Urinary bladder (tissue), 4 donors: Measurements from ENCODE around the gene FGF22. TPM values are rescaled to one million over a fixed set of nuclear protein-coding genes. Genes with fewer than 3 reads are reported as not detected.

ENCODE experiments used
- DNase-seq: peaks from one replicate; pipeline ENCODE4 v3.0.0-alpha.2; 2015; ENCODE audit errors: extremely low spot score
- H3K27ac ChIP-seq: one replicate; pipeline ENCODE4 v1.5.1; 2013; ENCODE audit warnings: low read depth, mild to moderate bottlenecking, moderate library complexity
- H3K36me3 ChIP-seq: one replicate; pipeline ENCODE4 v1.6.1; 2013; ENCODE audit warnings: mild to moderate bottlenecking, moderate library complexity; ENCODE audit not compliant: insufficient read depth
- H3K4me1 ChIP-seq: one replicate; pipeline ENCODE4 v1.6.1; 2013; ENCODE audit warnings: mild to moderate bottlenecking, moderate library complexity; ENCODE audit not compliant: insufficient read depth
- H3K4me3 ChIP-seq: one replicate; pipeline ENCODE4 v1.5.1; 2013; ENCODE audit warnings: low read depth, low read length
- WGBS: extraction: QIAGEN DNeasy Blood & Tissue Kit; methylation state at CpG from one replicate; pipeline ENCODE4 v1.1.7; 2013; 5-methylcytosine and 5-hydroxymethylcytosine counted together
- polyA plus RNA-seq: library from polyadenylated mRNA; stranded (reverse); fragments of 200-250 nt; gene quantifications from one replicate; pipeline ENCODE4 v1.2.3, GENCODE V29; 2013
- total RNA-seq: library from RNA; depleted of rRNA; stranded (reverse); fragments of >200 nt; gene quantifications from one replicate; pipeline ENCODE4 v1.2.3, GENCODE V29; 2014
- donor health status: healthy with polysubstance abuse.
- donor health status: healthy.

The FGF22 gene
- total and polyA plus RNA-seq, 2 donors = 1.6 TPM; not detected in 1

GRCh38 chr19:634975-635652, 4.6 kb upstream of the FGF22 start:
- H3K4me3 ChIP-seq = no peak overlapping the region
- no peaks in the 10 kb centered on the region for H3K36me3 ChIP-seq
- no peak overlapping the region for H3K27ac ChIP-seq
- no peak for DNase-seq
- 89% methylated on average over 16 of the region's 16 CpGs for WGBS
- H3K4me1 ChIP-seq = peaks cover 2% of the 10 kb centered on the region

DNA sequence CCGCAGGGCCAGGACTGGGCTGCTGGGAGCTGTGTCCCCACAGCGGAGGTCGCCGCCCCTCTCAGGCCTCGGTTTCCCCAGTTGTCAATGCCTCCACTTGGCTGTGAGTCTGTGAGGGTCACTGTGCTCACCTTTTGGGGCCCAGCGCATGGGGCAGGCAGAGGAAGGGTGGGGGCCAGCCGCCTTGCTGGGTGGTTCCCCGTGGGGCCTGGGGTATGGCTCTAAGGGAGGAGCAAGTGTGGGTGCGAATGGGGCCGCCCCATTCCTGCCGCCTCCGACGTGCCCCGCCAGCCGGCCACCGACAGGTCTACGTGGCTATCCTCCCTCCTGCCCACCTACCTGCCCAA, 800 bp upstream of the FGF22 start:
- 58% methylated on average over 17 of the region's 17 CpGs for WGBS
- Histone ChIP-seq H3K27ac (no peak overlapping the region), H3K4me1 (peaks cover 2% of the 10 kb centered on the region), H3K36me3 (no peaks in the 10 kb centered on the region), H3K4me3 (no peak overlapping the region)
- DNase-seq = no peak

DNA sequence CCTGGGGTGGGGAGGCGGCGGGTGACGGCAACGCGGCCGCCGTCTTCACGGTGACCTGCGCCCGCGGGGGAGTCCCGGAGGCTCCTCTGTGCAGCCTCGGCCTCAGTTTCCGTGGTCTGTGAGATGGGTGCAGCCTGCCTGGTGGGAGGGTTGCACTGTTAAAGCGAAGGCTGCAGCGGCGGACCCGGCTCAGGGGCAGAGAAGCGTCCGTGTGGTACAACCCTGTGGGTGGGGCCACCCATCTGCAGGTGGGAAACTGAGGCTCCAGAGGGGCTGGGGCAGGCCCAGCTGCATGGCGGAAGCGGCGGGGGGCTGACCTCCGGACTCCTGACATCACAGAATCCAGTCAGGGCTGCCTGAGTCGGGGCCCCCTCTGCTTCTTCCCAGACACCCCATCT, 481 bp downstream of the FGF22 start:
- H3K27ac ChIP-seq = no peak overlapping the region
- H3K4me3 ChIP-seq = peak overlapping the region; percentile 40
- H3K36me3 ChIP-seq = no peaks in the 10 kb centered on the region
- no peak for DNase-seq
- no peaks in the 10 kb centered on the region for H3K4me1 ChIP-seq
- 47% methylated on average over 25 of the region's 25 CpGs for WGBS

DNA sequence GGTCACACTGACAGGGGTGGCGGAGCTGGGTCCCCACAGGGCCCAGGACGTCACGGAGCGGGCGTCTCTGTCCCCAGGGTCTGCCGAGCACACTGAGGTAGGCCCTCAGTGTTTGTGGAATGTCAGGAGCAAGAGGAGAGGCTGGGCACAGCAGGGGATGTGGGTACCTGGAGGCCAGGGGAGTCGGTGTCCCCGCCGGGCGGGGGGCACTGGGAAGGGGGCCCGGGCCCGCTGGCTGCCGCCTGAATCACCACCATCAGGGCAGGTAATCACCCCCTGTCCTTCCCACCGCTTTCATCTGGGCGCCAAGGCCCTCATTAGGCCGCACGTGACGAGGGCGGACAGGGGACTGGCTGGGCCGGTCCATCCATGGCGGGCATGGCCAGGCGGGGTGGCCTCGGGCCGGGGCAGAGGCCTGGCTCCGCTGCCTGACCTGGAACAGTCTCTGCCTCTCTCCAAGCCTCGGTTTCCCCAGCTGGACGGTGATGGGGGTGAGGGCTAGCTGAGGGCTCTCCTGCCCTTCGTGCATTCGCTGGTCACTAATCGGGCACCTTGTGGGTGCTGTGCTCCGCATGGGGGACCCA, 1.0 kb downstream of the FGF22 start:
- Histone ChIP-seq H3K36me3 (no peaks in the 10 kb centered on the region), H3K4me1 (no peaks in the 10 kb centered on the region), H3K27ac (no peak overlapping the region), H3K4me3 (no peak overlapping the region)
- DNase-seq = no peak
- 94% methylated on average over 31 of the region's 31 CpGs for WGBS

- Histone ChIP-seq H3K36me3 (peaks cover 2% of the 10 kb centered on the region), H3K4me1 (no peaks in the 10 kb centered on the region), H3K27ac (no peak overlapping the region), H3K4me3 (no peak overlapping the region)
- DNase-seq = no peak
- 85% methylated on average over 17 of the region's 17 CpGs for WGBS
These were observed 2.0 kb downstream of the FGF22 start for GRCh38 chr19:641702-642101.

DNA sequence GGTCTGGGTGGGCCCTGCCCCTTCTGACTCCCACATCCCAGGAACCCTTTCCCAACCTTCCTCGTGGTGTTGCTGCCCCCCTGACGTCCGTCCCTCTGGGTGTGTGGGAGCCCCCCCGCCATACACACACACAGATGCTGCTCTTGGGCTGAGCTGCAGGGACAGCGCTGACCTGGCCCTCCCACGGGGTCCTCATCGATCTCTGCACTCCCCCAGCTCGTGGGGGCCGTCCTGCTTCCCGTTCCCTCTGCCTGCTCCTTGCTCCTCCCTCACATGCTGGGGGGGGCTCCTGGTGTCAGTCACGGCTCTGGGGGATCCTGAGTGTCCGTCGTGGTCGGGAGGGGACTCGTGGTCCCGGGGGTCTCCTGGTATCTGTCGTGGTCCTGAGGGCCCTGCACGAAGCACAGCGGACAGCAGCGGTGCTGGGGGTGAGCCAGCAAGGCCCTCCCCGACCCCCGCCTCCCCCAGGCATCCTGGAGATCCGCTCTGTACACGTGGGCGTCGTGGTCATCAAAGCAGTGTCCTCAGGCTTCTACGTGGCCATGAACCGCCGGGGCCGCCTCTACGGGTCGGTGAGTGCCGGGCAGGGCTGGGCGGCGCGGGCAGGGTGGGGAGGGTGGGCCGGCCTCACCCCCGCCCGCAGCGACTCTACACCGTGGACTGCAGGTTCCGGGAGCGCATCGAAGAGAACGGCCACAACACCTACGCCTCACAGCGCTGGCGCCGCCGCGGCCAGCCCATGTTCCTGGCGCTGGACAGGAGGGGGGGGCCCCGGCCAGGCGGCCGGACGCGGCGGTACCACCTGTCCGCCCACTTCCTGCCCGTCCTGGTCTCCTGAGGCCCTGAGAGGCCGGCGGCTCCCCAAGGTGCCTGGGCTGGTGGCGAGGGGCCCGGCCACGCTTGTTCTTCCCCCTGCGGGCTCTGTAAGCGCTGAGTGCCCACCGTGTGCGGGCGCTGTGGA, 3.4 kb downstream of the FGF22 start:
- no peak for DNase-seq
- no peaks in the 10 kb centered on the region for H3K4me1 ChIP-seq
- 85% methylated on average over 70 of the region's 70 CpGs for WGBS
- no peak overlapping the region for H3K27ac ChIP-seq
- peaks cover 6% of the 10 kb centered on the region for H3K36me3 ChIP-seq
- no peak overlapping the region for H3K4me3 ChIP-seq

DNA sequence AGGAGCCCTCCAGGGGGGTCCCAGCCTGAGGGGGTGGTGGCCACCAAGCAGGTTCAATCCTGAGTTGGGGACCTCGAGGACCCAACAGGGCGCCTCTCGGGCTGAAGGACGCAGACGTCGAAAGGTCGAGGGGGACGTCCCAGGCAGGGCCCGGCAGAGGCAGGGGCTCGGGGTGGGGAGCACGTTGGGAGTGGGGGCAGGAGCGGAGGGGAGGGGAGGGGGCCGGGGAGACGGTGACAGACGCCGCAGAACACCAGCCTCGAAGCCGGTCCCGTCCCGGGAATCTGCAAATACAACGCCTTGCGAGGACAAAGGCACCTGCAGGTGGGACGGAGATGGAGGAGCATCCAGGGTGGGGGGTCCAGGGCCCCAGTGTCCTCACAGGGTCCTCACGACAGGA, 4.1 kb downstream of the FGF22 start:
- H3K36me3 ChIP-seq = peaks cover 11% of the 10 kb centered on the region
- no peak overlapping the region for H3K27ac ChIP-seq
- no peak overlapping the region for H3K4me3 ChIP-seq
- no peak for DNase-seq
- H3K4me1 ChIP-seq = no peaks in the 10 kb centered on the region
- WGBS = 85% methylated on average over 24 of the region's 24 CpGs

DNA sequence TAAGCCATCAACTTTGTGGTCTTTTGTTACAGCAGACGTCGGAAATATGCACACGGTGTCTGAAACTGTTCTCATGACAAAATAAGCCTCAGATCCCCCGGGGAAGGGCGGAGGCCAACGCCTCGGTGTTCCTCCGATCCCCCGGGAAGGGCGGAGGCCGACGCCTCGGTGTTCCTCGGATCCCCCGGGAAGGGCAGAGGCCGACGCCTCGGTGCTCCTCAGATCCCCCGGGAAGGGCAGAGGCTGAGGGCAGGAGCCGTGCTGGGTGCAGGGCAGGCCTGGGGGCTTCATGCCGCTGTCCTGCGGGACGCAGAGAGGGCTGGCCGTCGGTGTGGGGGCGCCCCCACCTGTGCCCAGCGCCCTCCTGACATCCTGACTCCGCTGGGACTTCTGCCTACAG, 4.7 kb downstream of the FGF22 start:
- Histone ChIP-seq H3K4me3 (no peak overlapping the region), H3K36me3 (peaks cover 11% of the 10 kb centered on the region), H3K27ac (no peak overlapping the region), H3K4me1 (no peaks in the 10 kb centered on the region)
- no peak for DNase-seq
- 79% methylated on average over 28 of the region's 28 CpGs for WGBS

DNA sequence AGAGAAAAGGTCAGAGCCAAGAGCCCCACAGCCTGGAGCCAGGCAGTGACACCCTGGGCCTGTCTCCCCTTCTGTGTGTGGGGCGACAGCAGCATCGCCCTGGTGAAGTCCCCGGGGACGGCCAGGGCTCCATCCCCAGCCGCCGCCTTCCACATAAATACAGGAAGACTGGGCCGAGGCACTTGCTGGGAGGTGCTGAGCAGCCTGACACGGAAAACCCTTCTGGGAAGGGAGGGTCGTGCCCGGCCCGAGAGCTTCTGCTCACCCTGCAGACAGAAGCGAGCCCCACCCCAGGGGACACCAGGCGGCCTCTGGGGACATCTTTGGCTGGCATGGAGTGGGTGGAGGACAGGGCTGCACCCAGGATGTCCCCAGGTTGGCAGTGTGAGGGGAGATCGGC, 5.1 kb downstream of the FGF22 start:
- no peak for DNase-seq
- H3K4me3 ChIP-seq = no peak overlapping the region
- no peaks in the 10 kb centered on the region for H3K4me1 ChIP-seq
- peaks cover 11% of the 10 kb centered on the region for H3K36me3 ChIP-seq
- 85% methylated on average over 14 of the region's 14 CpGs for WGBS
- H3K27ac ChIP-seq = no peak overlapping the region

GRCh38 chr19:645912-646778, 6.5 kb downstream of the FGF22 start:
- peaks cover 13% of the 10 kb centered on the region for H3K36me3 ChIP-seq
- no peaks in the 10 kb centered on the region for H3K4me1 ChIP-seq
- H3K27ac ChIP-seq = no peak overlapping the region
- no peak overlapping the region for H3K4me3 ChIP-seq
- 95% methylated on average over 62 of the region's 62 CpGs for WGBS
- DNase-seq = no peak

GRCh38 chr19:646779-647565, 7.3 kb downstream of the FGF22 start:
- no peaks in the 10 kb centered on the region for H3K4me1 ChIP-seq
- WGBS = 94% methylated on average over 48 of the region's 48 CpGs
- no peak for DNase-seq
- H3K4me3 ChIP-seq = no peak overlapping the region
- no peak overlapping the region for H3K27ac ChIP-seq
- H3K36me3 ChIP-seq = peaks cover 15% of the 10 kb centered on the region

GRCh38 chr19:647566-648284, 8.0 kb downstream of the FGF22 start:
- Histone ChIP-seq H3K4me3 (no peak overlapping the region), H3K27ac (no peak overlapping the region), H3K4me1 (no peaks in the 10 kb centered on the region), H3K36me3 (peaks cover 15% of the 10 kb centered on the region)
- no peak for DNase-seq
- 92% methylated on average over 52 of the region's 52 CpGs for WGBS
